K562 (cell line): Measurements from ENCODE around the gene CELSR2. TPM values are rescaled to one million over a fixed set of nuclear protein-coding genes. Genes with fewer than 3 reads are reported as not detected.

Source experiments
- CBX1 ChIP-seq: sonication (generic); IDR thresholded peaks from 2 replicates; pipeline ENCODE4 v1.6.1; 2016; ENCODE audit warnings: antibody characterized with exemption, low read depth, mild to moderate bottlenecking
- DACH1 ChIP-seq: fragments of 450-650 bp; IDR thresholded peaks from 2 replicates; pipeline ENCODE4 v1.6.1; 2018; ENCODE audit not compliant: partially characterized antibody
- KLF13 ChIP-seq: fragments of 450-650 bp; IDR thresholded peaks from 2 replicates; pipeline ENCODE4 v1.6.1; 2016; ENCODE audit warnings: missing genetic modification characterization, low read depth, mild to moderate bottlenecking, missing compliant biosample characterization, moderate library complexity, borderline replicate concordance
- SRSF3 ChIP-seq: fragments of 200-400 bp; formaldehyde crosslinking; IDR thresholded peaks from 2 replicates; pipeline ENCODE4 v1.6.1; 2016; ENCODE audit warnings: mild to moderate bottlenecking, low read length, moderate library complexity; ENCODE audit not compliant: insufficient read depth
- polyA plus RNA-seq, 8 experiments: library from polyadenylated mRNA; depleted of rRNA in 4 of 8; stranded (reverse) in 5 of 8; unstranded in 3 of 8; fragments of >200 nt; fragmentation: Nextera tagmentation in 2 of 8; fragmentation: Illumina TruSeq in 1 of 8; extraction: Ambion mirVana in 2 of 8; extraction: Trizol in 1 of 8; gene quantifications; 2 replicates each; pipeline versions ENCODE4 v1.2.1 to v1.2.3, GENCODE V29; 2011 to 2014; ENCODE audit warnings: inconsistent platforms in 1 of 8, missing spikeins in 1 of 8
- total RNA-seq, 7 experiments: library from RNA; depleted of rRNA in 6 of 7; stranded (reverse); fragments of >200 nt in 6 of 7; fragmentation: Illumina TruSeq in 2 of 7; extraction: Trizol in 2 of 7; gene quantifications; 2 replicates each; pipeline versions ENCODE4 v1.2.1 to v1.2.3, GENCODE V29; 2011 to 2021; ENCODE audit warnings: low replicate concordance in 1 of 7
- TF ChIP-seq, protein P1 (sequence below): sonication (generic); formaldehyde crosslinking; IDR thresholded peaks from 2 replicates; pipeline ENCODE4 v1.8.1; 2023; ENCODE audit warnings: mild to moderate bottlenecking, missing genetic modification reagents
- TF ChIP-seq, protein P2 (sequence below), 2 experiments: fragments of 450-650 bp; IDR thresholded peaks; 2 replicates each; pipeline ENCODE4 v1.6.1; 2018; ENCODE audit warnings: mild to moderate bottlenecking in 2 of 2, low read depth in 1 of 2; ENCODE audit not compliant: partially characterized antibody in 2 of 2
- TF ChIP-seq, protein P3 (sequence below), 2 experiments: fragments of 200-800 bp in 1 of 2; sonication (Bioruptor generic) in 1 of 2; sonication (generic) in 1 of 2; formaldehyde crosslinking in 1 of 2; IDR thresholded peaks in 1 of 2; conservative IDR thresholded peaks in 1 of 2; 2 replicates each; pipeline versions ENCODE4 v1.5.0 to v1.6.1; 2016 to 2020; ENCODE audit warnings: missing compliant biosample characterization in 1 of 2, missing genetic modification characterization in 1 of 2, missing genetic modification reagents in 1 of 2
- TF ChIP-seq, protein P4 (sequence below), 2 experiments: fragments of 450-650 bp in 1 of 2; sonication (generic) in 1 of 2; formaldehyde crosslinking in 1 of 2; IDR thresholded peaks in 1 of 2; conservative IDR thresholded peaks in 1 of 2; 2 replicates each; pipeline versions ENCODE4 v1.6.1 to v1.8.1; 2016 to 2023; ENCODE audit warnings: mild to moderate bottlenecking in 2 of 2, moderate library complexity in 2 of 2, inconsistent platforms in 1 of 2, missing genetic modification reagents in 1 of 2

The CELSR2 gene
- total and polyA plus RNA-seq, 9 of the 15 experiments (the other 6 are each of a cell fraction or from before 2014, with no cell fraction given): 0.31 to 21.9 (median 4.2) TPM

DNA sequence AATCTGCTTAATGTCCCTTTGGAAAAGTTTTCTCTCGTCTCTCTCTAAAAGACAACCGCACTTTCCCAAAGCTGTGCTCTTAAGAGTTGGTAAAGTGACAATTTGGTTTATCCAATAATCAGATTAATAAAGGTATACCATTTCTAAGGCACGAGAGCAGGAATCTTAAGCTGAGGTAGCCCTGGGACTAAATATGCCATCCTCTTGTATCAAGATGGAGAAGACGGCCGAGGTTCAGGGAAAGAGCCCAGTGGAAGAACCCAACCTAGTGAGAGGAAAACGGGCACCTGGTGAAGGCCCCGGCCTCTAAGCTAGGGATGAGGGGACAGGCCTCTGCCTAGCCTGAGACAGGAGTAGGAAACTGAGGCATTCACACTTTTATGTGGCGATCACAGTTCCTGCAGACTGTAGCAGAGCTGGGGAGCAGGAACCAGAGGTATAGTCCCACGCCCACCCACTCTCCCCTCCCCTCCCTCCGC, 36.0 kb upstream of the CELSR2 start (continued):
- TF ChIP-seq, protein P1, sequence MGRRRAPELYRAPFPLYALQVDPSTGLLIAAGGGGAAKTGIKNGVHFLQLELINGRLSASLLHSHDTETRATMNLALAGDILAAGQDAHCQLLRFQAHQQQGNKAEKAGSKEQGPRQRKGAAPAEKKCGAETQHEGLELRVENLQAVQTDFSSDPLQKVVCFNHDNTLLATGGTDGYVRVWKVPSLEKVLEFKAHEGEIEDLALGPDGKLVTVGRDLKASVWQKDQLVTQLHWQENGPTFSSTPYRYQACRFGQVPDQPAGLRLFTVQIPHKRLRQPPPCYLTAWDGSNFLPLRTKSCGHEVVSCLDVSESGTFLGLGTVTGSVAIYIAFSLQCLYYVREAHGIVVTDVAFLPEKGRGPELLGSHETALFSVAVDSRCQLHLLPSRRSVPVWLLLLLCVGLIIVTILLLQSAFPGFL (CRISPR knock-in tag): no peak
- TF ChIP-seq DACH1 (peak; percentile 15), KLF13 (0 out of 2 replicates have a peak, but pooled peaks have one; percentile 21), SRSF3 (no peak), CBX1 (0 out of 2 replicates have a peak, but pooled peaks have one; percentile 35)
- TF ChIP-seq, protein P2, sequence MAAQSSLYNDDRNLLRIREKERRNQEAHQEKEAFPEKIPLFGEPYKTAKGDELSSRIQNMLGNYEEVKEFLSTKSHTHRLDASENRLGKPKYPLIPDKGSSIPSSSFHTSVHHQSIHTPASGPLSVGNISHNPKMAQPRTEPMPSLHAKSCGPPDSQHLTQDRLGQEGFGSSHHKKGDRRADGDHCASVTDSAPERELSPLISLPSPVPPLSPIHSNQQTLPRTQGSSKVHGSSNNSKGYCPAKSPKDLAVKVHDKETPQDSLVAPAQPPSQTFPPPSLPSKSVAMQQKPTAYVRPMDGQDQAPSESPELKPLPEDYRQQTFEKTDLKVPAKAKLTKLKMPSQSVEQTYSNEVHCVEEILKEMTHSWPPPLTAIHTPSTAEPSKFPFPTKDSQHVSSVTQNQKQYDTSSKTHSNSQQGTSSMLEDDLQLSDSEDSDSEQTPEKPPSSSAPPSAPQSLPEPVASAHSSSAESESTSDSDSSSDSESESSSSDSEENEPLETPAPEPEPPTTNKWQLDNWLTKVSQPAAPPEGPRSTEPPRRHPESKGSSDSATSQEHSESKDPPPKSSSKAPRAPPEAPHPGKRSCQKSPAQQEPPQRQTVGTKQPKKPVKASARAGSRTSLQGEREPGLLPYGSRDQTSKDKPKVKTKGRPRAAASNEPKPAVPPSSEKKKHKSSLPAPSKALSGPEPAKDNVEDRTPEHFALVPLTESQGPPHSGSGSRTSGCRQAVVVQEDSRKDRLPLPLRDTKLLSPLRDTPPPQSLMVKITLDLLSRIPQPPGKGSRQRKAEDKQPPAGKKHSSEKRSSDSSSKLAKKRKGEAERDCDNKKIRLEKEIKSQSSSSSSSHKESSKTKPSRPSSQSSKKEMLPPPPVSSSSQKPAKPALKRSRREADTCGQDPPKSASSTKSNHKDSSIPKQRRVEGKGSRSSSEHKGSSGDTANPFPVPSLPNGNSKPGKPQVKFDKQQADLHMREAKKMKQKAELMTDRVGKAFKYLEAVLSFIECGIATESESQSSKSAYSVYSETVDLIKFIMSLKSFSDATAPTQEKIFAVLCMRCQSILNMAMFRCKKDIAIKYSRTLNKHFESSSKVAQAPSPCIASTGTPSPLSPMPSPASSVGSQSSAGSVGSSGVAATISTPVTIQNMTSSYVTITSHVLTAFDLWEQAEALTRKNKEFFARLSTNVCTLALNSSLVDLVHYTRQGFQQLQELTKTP (IDR thresholded peaks at IDR 0.05; ENCODE audit: low read depth in 1 of 2, partially characterized antibody in 2 of 2): peak; percentile 18 to 39
- TF ChIP-seq, protein P3, sequence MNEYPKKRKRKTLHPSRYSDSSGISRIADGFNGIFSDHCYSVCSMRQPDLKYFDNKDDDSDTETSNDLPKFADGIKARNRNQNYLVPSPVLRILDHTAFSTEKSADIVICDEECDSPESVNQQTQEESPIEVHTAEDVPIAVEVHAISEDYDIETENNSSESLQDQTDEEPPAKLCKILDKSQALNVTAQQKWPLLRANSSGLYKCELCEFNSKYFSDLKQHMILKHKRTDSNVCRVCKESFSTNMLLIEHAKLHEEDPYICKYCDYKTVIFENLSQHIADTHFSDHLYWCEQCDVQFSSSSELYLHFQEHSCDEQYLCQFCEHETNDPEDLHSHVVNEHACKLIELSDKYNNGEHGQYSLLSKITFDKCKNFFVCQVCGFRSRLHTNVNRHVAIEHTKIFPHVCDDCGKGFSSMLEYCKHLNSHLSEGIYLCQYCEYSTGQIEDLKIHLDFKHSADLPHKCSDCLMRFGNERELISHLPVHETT (CRISPR knock-in tag; conservative IDR thresholded peaks at IDR 0.05 in 1 of 2, IDR thresholded peaks at IDR 0.05 in 1 of 2): 0 out of 4 replicates have a peak, but pooled peaks of 1 of the 2 experiments have one; percentile 16
- TF ChIP-seq, protein P4, sequence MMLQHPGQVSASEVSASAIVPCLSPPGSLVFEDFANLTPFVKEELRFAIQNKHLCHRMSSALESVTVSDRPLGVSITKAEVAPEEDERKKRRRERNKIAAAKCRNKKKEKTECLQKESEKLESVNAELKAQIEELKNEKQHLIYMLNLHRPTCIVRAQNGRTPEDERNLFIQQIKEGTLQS (IDR thresholded peaks at IDR 0.05): no peak
- TF ChIP-seq, protein P4 (CRISPR knock-in tag; conservative IDR thresholded peaks at IDR 0.05): peak; percentile 80
- TF ChIP-seq, all 486 proteins: peak for 30
